Measurements from ENCODE around the gene AUTS2.

The AUTS2 gene

GRCh38 chr7:70148997-70149396 is 550.7 kb downstream of the AUTS2 start:
- no peak for DNase-seq (ENCODE audit: extremely low read depth, low read depth)
- no peak overlapping the region for H3K4me3 ChIP-seq (replicated peaks; ENCODE audit: low read depth, low read length)
- TF ChIP-seq CTCF (IDR thresholded peaks at IDR 0.05; ENCODE audit: low read depth, low read length, missing control alignments): no peak

DNA sequence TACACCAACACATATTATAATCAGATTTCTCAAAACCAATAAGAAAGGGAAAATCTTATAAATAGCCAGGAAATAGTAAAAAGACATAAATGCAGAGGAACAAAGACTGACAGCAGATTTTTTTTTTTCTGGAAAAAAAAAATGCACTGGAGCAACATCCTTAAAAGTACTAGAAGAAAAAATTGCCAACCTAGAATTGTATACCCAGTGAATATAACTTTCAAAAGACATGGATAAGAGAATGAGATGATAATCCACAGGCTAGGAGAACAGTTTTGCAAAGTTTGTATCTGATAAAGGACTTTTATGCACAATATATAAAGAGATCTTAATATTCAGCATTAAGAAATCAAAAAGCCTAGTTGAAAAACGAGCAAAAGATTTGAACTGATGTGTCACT is 554.0 kb downstream of the AUTS2 start:
- no peak overlapping the region for H3K4me3 ChIP-seq (replicated peaks; ENCODE audit: low read depth, low read length)
- TF ChIP-seq CTCF (IDR thresholded peaks at IDR 0.05; ENCODE audit: low read depth, low read length, missing control alignments): no peak
- DNase-seq (ENCODE audit: extremely low read depth, low read depth): no peak

GRCh38 chr7:70153933-70154332 is 555.7 kb downstream of the AUTS2 start:
- TF ChIP-seq CTCF (IDR thresholded peaks at IDR 0.05; ENCODE audit: low read depth, low read length, missing control alignments): no peak
- DNase-seq (ENCODE audit: extremely low read depth, low read depth): no peak

DNA sequence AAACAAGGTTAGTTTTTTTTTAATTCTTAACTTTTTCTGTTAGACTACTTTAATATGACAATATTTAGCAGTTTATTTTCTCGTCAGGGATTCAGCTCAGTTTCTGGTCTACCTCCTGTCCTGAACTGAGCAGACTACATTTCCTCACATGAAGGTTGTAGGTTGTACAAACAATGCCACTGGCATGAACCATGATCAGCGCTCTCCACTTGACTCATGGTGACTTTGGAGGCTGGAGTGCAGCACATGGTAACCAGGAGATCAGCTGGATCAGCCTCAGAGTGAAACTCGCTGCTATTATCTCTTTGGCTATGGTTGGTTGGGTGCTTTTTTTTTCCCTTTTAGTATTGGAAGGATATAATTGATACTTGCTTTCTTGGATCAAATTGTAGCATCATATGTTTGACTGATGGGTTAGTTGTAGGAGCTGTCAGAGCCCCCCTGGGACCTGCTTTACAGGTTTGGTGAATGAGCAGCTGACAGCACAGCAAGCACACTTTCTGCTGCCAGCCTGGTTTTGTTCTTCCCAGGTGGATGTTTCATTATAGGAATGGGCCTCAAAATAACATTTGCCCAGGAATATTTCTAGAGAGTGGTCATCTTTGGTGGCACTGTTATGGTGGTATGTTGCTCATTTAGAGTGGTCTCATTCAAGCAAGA is 556.4 kb downstream of the AUTS2 start:
- TF ChIP-seq CTCF (IDR thresholded peaks at IDR 0.05; ENCODE audit: low read depth, low read length, missing control alignments): no peak
- no peak overlapping the region for H3K4me3 ChIP-seq (replicated peaks; ENCODE audit: low read depth, low read length)
- DNase-seq (ENCODE audit: extremely low read depth, low read depth): no peak

More at GRCh38 chr7:70153933-70154332, 555.7 kb downstream of the AUTS2 start:
- H3K4me3 ChIP-seq (replicated peaks; ENCODE audit: low read depth, low read length): no peak overlapping the region

GRCh38 chr7:70156057-70156456 is 557.8 kb downstream of the AUTS2 start:
- H3K4me3 ChIP-seq (replicated peaks; ENCODE audit: low read depth, low read length): no peak overlapping the region
- no peak for TF ChIP-seq CTCF (IDR thresholded peaks at IDR 0.05; ENCODE audit: low read depth, low read length, missing control alignments)
- DNase-seq (ENCODE audit: extremely low read depth, low read depth): no peak

GRCh38 chr7:70159121-70159520 is 560.8 kb downstream of the AUTS2 start:
- no peak for TF ChIP-seq CTCF (IDR thresholded peaks at IDR 0.05; ENCODE audit: low read depth, low read length, missing control alignments)
- H3K4me3 ChIP-seq (replicated peaks; ENCODE audit: low read depth, low read length): no peak overlapping the region
- no peak for DNase-seq (ENCODE audit: extremely low read depth, low read depth)

Data from HFF-Myc (cell line).